HG03139 (cell line): ENCODE measurements around the gene OTOF.

ENCODE experiments used
- ATAC-seq: cut with Tn5 transposase; IDR thresholded peaks from one replicate; pipeline ENCODE4 v1.9.1; 2021; ENCODE audit not compliant: unreplicated experiment

The OTOF gene

GRCh38 chr2:26503231-26503880, 25.4 kb upstream of the OTOF start:
- ATAC-seq: no peak

GRCh38 chr2:26500406-26500805, 22.5 kb upstream of the OTOF start:
- ATAC-seq: no peak

DNA sequence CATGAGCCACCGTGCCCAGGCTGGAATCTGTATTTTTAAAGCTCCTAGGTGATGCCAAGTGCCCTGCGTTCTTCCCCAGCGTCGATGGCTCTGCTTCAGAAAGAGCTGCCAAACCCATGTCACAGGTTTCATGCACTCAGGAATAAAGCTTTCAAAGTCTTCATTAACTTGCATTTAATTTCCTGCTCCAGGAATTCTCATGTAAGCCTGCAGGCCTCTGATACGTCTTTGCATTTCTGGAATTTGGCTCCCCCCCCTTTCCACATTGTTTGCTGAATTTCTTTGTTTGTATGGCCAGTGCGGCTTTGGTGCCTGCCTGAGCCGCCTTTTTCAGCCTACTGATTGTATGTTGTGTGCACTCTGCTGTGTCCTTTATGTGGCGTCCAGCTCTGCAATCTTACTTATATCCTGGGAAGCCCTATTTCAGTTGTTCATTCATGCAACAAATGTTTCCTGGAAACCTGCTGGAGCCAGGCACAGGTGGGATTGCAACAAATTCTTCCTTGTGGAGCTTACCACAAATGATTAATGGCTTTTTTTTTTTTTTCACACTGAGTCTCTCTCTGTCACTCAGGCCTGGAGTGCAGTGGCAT, 17.9 kb upstream of the OTOF start:
- no peak for ATAC-seq

DNA sequence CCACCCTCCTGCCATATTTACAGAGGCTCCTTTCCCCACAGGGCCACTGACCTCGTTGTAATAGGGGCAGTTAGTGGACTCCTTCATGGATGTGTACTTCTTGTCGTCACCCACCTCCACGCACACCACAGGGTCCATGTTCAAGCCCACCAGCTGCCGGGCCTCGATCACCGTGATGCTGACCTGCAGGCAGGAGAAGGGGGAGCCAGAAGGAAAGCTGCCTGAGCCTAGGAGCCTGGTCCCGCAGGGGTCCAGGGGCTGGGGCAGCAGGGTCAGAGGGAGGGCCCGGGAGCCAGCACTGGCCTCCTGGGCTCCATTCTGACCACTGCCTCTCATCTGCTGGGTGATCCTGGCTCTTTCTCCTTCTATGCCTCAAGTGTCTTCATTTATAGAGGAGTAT, 17.0 kb upstream of the OTOF start:
- ATAC-seq: no peak

DNA sequence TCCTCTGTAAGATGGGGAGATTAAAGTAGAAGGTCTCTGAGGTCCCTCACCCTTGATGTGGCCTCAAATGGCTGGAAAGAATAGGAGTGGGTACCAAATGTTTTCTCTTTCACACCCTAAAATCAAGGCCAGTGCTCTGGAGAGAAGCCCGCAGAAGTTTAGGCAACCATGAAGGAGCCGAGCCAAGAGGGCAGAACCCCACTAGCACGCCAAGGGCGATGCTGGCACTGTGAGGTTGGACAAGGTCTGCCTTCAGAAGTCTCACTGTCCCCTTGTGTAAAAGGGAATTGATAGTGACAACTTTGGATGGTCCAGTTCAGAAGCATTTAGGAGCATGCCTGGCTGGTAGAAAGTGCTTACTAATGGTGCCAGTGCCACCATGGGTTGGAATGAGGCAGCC, 16.3 kb upstream of the OTOF start:
- ATAC-seq: no peak

- no peak for ATAC-seq
Measured at GRCh38 chr2:26493566-26493965, 15.6 kb upstream of the OTOF start.

DNA sequence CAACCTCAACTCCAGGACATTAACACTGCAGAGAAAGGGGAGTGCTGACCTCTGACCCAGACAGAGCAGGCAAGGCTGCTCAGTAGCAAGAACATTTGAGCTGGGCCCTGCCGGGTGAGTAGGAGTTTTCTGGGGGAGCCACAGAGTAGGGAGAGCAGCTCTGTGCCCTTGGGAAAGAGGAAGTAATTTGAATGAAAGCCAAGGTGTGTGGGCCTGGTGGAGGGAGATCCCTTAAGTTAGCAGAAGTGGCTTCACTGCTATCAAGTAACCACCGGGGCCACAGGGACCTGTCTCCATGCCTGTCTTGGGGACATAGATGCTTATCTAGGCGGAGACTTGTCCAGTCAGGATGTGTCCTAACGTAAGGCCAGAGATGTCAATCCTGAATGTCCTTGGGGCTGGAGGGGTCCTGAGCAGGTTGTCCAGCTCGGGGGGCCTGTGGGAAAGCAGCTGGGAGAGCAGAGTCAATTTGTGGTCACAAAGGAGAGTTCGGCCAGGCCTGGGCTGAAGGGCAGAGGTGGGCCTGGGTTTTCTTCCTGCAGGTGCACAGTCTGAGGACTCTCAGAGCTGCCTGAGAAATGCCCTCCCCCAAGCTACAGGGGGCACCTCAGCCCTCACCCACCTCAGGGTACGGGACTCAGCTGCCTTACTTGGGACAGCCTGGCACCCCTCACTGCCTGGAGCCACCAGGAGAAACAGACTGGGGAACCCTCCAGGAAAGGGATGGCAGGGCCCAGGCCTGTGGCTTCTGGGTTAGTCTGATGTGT, 15.0 kb upstream of the OTOF start:
- ATAC-seq: no peak

GRCh38 chr2:26491563-26492167, 13.7 kb upstream of the OTOF start:
- ATAC-seq: no peak

DNA sequence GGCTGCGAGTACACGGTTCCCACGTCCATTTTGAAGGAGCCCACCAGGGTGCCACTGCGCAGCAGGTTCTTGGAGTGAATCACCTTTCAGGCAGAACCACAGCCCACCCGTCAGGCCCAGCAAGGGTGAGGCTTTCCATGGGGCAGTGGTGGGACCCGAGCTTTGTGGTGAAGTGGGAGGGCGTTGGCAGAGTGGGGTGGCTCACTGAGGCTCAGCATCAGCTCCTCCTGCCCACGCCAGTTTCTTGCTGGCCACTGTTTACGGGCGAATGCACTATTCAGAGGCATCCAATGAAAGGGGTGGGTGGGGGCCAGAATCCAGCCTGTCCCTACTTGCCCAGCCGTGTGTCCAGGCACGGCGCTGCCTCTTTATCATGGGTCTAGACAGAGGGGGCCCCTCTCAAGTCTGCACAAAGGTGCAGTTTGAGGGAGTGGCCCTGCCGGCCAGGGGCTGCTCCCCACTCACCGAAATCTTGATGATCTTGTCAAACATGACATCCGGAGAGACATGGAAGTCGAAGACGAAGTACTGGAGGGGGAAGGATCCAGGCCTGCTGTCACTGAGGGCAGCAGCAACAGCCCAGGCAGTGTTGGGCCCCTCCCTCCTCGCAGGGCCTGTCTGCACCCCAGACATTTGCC, 11.4 kb upstream of the OTOF start:
- no peak for ATAC-seq

DNA sequence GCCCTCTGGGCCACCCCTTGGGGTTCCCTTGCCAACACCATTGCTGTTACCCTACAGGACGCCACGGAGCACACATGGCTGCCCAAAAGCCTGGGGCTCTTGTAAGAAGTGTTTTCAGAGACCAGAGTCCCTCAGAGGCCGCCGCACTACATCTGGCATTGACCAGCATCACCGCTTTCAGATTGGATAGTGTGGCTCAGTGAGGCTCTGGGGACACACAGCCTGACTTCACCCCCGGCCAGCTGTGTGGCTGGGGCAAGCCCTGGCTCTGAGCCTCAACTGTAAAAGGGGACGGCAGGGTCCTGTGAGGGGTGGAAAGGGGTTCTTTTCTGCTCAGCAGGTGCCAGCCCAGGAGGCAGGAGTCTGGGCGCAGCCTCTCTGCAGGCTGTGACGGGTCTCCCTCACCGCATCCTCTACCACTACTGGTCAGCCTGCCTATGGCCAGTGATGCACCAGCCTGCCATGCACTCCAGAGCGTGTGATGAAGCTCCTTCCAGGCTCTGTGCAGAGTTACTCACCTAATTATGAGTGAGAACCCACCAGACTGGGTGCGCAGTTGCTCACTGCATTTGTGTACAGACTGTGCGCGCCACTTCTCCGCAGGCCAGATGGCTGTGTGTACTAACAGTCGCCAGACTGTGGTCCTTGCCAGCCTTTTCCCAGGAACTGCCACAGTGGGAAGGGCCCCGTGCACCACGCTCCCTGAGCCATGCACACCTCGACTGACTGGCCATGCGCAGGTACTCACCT, 10.7 kb upstream of the OTOF start:
- ATAC-seq: no peak

- ATAC-seq: no peak
Measured at GRCh38 chr2:26487192-26487591, 9.3 kb upstream of the OTOF start.

DNA sequence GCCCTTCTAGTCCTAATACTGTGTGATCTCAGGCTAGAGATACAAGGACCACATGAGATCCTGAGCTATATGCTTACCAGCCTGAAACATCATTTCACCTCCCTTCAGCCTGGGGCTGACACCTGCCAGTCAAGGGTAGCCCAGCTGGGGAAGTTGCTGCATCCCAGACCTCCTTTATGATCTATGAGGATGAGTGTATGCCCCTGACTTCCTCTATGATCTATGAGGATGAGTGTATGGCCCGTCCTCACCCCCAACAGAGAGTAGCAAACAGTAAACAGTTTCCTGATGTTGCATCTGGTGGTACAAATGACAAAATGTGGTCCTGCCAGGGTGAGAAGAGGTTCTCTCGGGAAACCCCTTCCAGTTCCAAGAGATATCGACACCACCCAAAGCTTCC, 8.9 kb upstream of the OTOF start:
- no peak for ATAC-seq

- ATAC-seq: no peak
Measured at GRCh38 chr2:26485725-26486418, 7.9 kb upstream of the OTOF start.

- ATAC-seq: no peak
Measured at GRCh38 chr2:26485099-26485498, 7.2 kb upstream of the OTOF start.

DNA sequence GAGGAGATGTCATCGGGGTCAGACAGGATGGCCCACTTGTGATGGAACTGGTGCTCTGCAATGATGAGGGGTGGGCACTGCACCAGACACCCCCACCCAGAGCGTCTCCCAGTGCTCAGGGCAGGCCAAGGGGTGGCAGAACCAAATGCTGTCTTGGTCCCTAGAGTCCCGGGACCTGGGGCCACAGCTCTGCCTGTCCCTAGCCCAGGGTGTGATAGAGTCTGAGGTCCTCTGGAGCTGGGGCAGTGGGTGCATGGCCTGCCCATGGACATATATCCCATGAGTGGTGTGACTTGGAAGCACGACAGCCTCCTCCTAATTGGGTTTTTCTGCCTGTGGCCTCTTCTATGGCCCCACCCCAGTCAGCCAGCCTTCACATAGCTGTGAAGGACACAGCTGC, 6.7 kb upstream of the OTOF start:
- no peak for ATAC-seq

DNA sequence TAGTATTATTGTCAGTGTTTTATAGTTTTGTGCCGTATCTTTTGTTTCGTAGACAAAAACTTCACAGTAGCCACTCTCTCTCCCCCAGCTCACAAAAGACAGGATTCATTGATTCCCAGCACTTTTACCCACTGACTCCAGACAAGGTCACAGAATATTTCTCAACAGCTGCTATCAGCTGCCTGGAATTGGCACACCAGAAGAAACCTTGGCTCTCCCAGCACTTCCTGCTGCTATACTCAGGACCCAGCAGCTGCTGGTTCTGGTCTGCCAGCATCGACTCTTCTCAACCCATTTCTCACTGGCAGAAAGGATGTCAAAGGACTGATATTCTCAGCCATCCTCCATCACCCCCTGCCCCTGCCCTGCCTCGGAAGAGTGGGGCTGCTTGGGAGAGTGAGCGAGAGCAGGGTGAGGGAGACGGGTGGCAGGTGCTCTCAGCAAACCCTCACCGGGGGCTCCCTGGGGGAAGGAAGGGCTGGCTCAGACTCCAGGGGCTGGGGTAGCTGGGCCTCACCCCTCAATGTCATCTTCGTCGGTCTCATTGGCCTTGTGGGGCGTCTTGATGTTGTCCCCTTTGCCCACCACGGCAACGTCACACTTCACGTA, 6.1 kb upstream of the OTOF start:
- ATAC-seq: no peak

- ATAC-seq: no peak
Measured at GRCh38 chr2:26483516-26483915, 5.6 kb upstream of the OTOF start.

DNA sequence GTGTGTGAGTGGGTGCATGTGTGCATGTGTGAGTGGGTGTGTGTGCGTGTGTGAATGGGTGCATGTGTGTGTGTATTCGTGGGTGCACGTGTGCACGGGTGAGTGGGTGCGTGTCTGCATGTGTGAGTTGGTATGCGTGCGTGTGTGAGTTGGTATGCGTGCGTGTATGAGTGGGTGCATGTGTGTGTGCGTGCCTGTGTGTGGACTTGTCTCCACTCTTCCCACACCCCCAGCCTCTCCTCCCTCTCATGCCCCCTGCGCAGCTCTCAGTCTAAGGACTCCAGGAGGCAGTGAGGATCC, 5.1 kb upstream of the OTOF start:
- ATAC-seq: no peak

GRCh38 chr2:26482211-26483026, 4.5 kb upstream of the OTOF start:
- no peak for ATAC-seq
